ENCODE data around the gene MFSD11.

The MFSD11 gene

GRCh38 chr17:76772842-76773525 lies 35.1 kb downstream of the MFSD11 start:
- no peaks in the 10 kb centered on the region for H3K4me1 ChIP-seq (ENCODE audit: control insufficient read depth in 1 of 2, insufficient read depth in 1 of 2, low read depth in 1 of 2, low read length in 1 of 2)
- H3K36me3 ChIP-seq, result peaks cover 83% of the 10 kb centered on the region
- H3K27ac ChIP-seq, result no peak overlapping the region
- no peaks in the 10 kb centered on the region for H3K9me3 ChIP-seq
- no peak overlapping the region for H3K4me3 ChIP-seq (ENCODE audit: low read depth in 1 of 2, low read length in 1 of 2)
- no peaks in the 10 kb centered on the region for H3K27me3 ChIP-seq
- no peak for TF ChIP-seq CTCF (IDR thresholded peaks at IDR 0.05)

- H3K27ac ChIP-seq, result no peak overlapping the region
Measured at GRCh38 chr17:76775021-76775600, 37.2 kb downstream of the MFSD11 start.

GRCh38 chr17:76781056-76781982 lies 43.4 kb downstream of the MFSD11 start:
- no peak for TF ChIP-seq CTCF (IDR thresholded peaks at IDR 0.05)
- H3K27me3 ChIP-seq, result no peaks in the 10 kb centered on the region
- H3K4me1 ChIP-seq (ENCODE audit: control insufficient read depth in 1 of 2, insufficient read depth in 1 of 2, low read depth in 1 of 2, low read length in 1 of 2), result peaks cover 8 to 10% of the 10 kb centered on the region in 2 experiments
- peaks cover 56% of the 10 kb centered on the region for H3K36me3 ChIP-seq
- H3K9me3 ChIP-seq, result no peaks in the 10 kb centered on the region
- H3K4me3 ChIP-seq (ENCODE audit: low read depth in 1 of 2, low read length in 1 of 2), result no peak overlapping the region
- no peak overlapping the region for H3K27ac ChIP-seq

More at GRCh38 chr17:76775021-76775600, 37.2 kb downstream of the MFSD11 start:
- no peaks in the 10 kb centered on the region for H3K4me1 ChIP-seq (ENCODE audit: control insufficient read depth in 1 of 2, insufficient read depth in 1 of 2, low read depth in 1 of 2, low read length in 1 of 2)
- peaks cover 87% of the 10 kb centered on the region for H3K36me3 ChIP-seq
- no peak overlapping the region for H3K4me3 ChIP-seq (ENCODE audit: low read depth in 1 of 2, low read length in 1 of 2)
- H3K9me3 ChIP-seq, result no peaks in the 10 kb centered on the region
- TF ChIP-seq CTCF (IDR thresholded peaks at IDR 0.05), result no peak
- no peaks in the 10 kb centered on the region for H3K27me3 ChIP-seq

GRCh38 chr17:76783146-76783545 lies 45.2 kb downstream of the MFSD11 start:
- H3K4me1 ChIP-seq (ENCODE audit: control insufficient read depth in 1 of 2, insufficient read depth in 1 of 2, low read depth in 1 of 2, low read length in 1 of 2), result peaks cover 8 to 10% of the 10 kb centered on the region in 2 experiments

More at GRCh38 chr17:76783146-76783545, 45.2 kb downstream of the MFSD11 start:
- Histone ChIP-seq H3K27me3 (no peaks in the 10 kb centered on the region), H3K9me3 (no peaks in the 10 kb centered on the region), H3K4me3 (ENCODE audit: low read depth in 1 of 2, low read length in 1 of 2) (no peak overlapping the region), H3K36me3 (peaks cover 38% of the 10 kb centered on the region), H3K27ac (no peak overlapping the region)
- TF ChIP-seq CTCF (IDR thresholded peaks at IDR 0.05), result no peak
